ENCODE data around the gene CXCL10.

The CXCL10 gene

DNA sequence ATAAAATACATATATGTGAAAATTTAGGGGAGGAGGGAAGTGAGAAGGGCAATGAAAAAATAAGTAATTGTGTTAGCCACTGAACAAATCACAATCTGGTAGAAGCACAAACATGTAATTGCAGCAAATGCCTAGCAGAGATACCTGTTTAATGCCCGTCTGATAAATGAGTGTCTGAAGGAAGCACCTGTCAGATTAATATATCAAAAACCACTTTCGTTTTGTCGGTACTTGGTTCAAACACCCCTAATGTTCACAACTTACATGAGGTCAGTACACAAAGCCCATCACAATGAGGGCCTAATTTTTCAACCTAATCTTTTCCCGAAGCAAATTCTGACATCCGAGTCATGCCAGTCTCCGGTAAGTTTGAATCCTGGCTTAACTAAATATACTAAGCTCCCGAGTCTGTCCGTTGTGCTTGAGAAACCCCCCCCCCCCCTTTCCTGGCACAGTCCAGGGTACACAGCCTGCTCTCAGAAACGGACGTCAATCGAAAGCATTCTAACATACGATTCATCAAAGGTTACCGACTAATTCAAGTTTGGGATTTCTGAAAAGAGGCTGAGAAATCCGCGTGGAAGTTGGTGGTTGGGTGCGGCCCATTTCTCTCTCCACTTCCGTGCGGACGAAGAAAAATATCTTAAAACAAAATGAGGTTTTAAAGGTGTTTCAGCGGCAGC is 33.3 kb downstream of the CXCL10 start:
- DNase-seq, result no peak

DNA sequence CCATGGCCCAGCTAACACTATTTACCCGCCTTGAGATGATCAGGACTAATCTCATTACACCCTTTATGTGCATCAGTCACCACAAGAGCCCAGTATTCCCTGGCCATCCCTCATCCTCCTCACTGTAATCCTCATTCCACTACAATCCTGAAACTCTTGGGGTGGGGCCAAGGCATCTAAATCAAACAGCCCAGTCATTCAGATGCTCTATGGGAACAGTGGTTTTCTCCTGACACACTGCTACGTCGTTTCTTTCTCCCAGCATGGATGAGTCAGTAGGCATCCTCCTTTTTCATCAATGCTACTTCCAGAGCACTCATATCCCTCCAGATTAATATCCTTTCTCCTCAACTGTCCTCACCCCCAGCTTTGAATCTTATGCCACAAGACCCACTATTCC is 38.2 kb downstream of the CXCL10 start:
- no peak for DNase-seq

DNA sequence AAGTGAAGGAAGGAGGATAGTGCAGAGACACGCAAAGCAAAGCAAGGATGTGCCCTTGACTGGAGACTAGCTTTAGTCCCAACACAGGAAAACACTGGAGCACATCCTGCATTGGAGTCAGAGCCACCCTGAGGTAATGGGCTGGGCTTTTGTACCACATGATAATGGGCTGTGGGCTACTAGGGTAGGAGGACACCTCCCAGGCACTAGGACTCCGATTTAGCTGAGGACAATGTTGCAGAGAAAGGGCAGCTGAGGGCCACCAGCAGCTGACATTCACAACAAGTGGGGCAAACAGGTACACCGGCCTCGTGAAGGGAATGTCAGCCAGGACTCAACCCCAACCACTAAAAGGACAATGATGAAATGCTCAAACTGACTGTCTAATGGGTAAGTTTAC is 42.7 kb downstream of the CXCL10 start:
- DNase-seq, result no peak

DNA sequence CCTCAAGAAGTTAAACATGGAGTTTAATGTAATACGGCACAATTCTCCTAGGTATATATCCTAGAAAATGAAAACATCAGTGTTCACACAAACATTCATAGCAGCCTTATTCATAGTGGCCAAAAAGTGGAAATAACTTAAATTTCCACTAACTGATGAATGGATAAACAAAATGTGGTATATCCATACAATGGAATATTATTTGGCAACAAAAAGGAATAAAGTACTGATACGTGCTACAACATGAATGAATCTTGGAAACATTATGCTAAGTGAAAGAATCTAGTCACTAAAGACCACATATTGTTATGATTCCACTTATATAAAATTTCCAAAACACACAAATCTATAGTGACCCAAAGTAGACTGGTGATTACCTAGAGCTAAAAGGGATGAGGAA is 47.1 kb downstream of the CXCL10 start:
- no peak for DNase-seq

DNA sequence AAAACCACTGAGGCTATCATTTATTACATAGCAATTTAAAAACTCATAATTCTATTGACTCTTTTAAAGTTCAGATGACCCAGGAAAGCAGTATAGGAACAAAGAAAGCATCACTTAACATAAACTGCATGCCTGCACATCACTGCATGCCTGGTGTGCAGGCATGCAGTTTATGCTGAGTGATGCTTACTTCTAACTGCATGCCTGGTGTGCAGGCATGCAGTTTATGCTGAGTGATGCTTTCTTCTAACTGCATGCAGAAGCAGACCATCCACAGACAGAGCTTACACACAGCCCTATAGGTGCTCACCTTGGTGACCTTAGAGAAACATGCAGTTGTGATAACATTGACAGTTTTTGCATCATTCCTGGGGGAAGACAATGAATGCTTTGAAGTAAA is 49.5 kb downstream of the CXCL10 start:
- DNase-seq, result no peak
